Stomach smooth muscle (tissue), 2 donors: Measurements from ENCODE around the gene LBH.
A peak's percentile ranks its signal among the peaks of the same experiment; 100 is the strongest.

Source experiments
- H3K27ac ChIP-seq: one replicate; pipeline ENCODE4 v1.7.0; 2013; ENCODE audit warnings: mild to moderate bottlenecking, low read length, inconsistent platforms
- H3K27me3 ChIP-seq, 2 donors: one replicate each; pipeline ENCODE4 v1.7.0; 2013; ENCODE audit warnings: low read length in 2 of 2; ENCODE audit not compliant: insufficient read depth in 2 of 2, control insufficient read depth in 1 of 2
- H3K36me3 ChIP-seq, 2 donors: one replicate each; pipeline ENCODE4 v1.7.0; 2013; ENCODE audit warnings: low read length in 2 of 2; ENCODE audit not compliant: control insufficient read depth in 2 of 2, insufficient read depth in 2 of 2
- H3K4me1 ChIP-seq: one replicate; pipeline ENCODE4 v1.7.0; 2013; ENCODE audit warnings: low read length; ENCODE audit not compliant: control insufficient read depth, insufficient read depth
- H3K4me3 ChIP-seq, 2 donors: one replicate each; pipeline ENCODE4 v1.7.0; 2013; ENCODE audit warnings: low read length in 2 of 2
- H3K9ac ChIP-seq, 2 donors: one replicate each; pipeline ENCODE4 v1.7.0; 2013; ENCODE audit warnings: low read length in 2 of 2, mild to moderate bottlenecking in 1 of 2
- H3K9me3 ChIP-seq, 2 donors: one replicate each; pipeline ENCODE4 v1.7.0; 2013; ENCODE audit warnings: low read length in 2 of 2; ENCODE audit not compliant: control insufficient read depth in 2 of 2
- donor health status: healthy.
- donor health status: Pancreatic carcinoma.

The LBH gene

GRCh38 chr2:30249354-30249753 is 18.0 kb downstream of the LBH start:
- H3K4me3 ChIP-seq, result no peak overlapping the region
- H3K9ac ChIP-seq, result no peak overlapping the region
- H3K9me3 ChIP-seq, result no peaks in the 10 kb centered on the region
- H3K27me3 ChIP-seq, result no peaks in the 10 kb centered on the region
- H3K27ac ChIP-seq, result no peak overlapping the region
- H3K4me1 ChIP-seq, result peaks cover 35% of the 10 kb centered on the region
- H3K36me3 ChIP-seq, result peaks cover 0 to 3% of the 10 kb centered on the region in 2 donors

GRCh38 chr2:30250421-30250820 is 19.1 kb downstream of the LBH start:
- H3K9ac ChIP-seq, result no peak overlapping the region
- H3K27me3 ChIP-seq, result no peaks in the 10 kb centered on the region
- H3K4me1 ChIP-seq, result peaks cover 44% of the 10 kb centered on the region
- H3K4me3 ChIP-seq, result no peak overlapping the region
- no peak overlapping the region for H3K27ac ChIP-seq
- H3K36me3 ChIP-seq, result peaks cover 0 to under 1% of the 10 kb centered on the region in 2 donors
- H3K9me3 ChIP-seq, result no peaks in the 10 kb centered on the region

GRCh38 chr2:30252723-30253701 is 21.7 kb downstream of the LBH start:
- H3K9ac ChIP-seq, result no peak overlapping the region
- peaks cover 13% of the 10 kb centered on the region in 2 donors for H3K36me3 ChIP-seq
- peak overlapping the region; percentile 19 to 24 for H3K4me3 ChIP-seq
- no peaks in the 10 kb centered on the region for H3K27me3 ChIP-seq
- H3K4me1 ChIP-seq, result peaks cover 50% of the 10 kb centered on the region
- H3K27ac ChIP-seq, result peak overlapping the region; percentile 41
- no peaks in the 10 kb centered on the region for H3K9me3 ChIP-seq

- H3K36me3 ChIP-seq, result peaks cover 21 to 23% of the 10 kb centered on the region in 2 donors
- no peaks in the 10 kb centered on the region for H3K27me3 ChIP-seq
- H3K27ac ChIP-seq, result peak overlapping the region; percentile 46
- H3K4me1 ChIP-seq, result peaks cover 50% of the 10 kb centered on the region
- no peaks in the 10 kb centered on the region for H3K9me3 ChIP-seq
- no peak overlapping the region for H3K9ac ChIP-seq
- no peak overlapping the region for H3K4me3 ChIP-seq
Measured at GRCh38 chr2:30253873-30254684, 22.7 kb downstream of the LBH start.

- H3K9ac ChIP-seq, result no peak overlapping the region
- H3K36me3 ChIP-seq, result peaks cover 21 to 29% of the 10 kb centered on the region in 2 donors
- no peaks in the 10 kb centered on the region for H3K27me3 ChIP-seq
- H3K9me3 ChIP-seq, result no peaks in the 10 kb centered on the region
- H3K4me1 ChIP-seq, result peaks cover 47% of the 10 kb centered on the region
- peak overlapping the region; percentile 46 for H3K27ac ChIP-seq
- H3K4me3 ChIP-seq, result no peak overlapping the region
Measured at GRCh38 chr2:30254685-30255001, 23.3 kb downstream of the LBH start.

- no peak overlapping the region for H3K9ac ChIP-seq
- peaks cover 44% of the 10 kb centered on the region for H3K4me1 ChIP-seq
- H3K9me3 ChIP-seq, result no peaks in the 10 kb centered on the region
- H3K4me3 ChIP-seq, result no peak overlapping the region
- no peaks in the 10 kb centered on the region for H3K27me3 ChIP-seq
- H3K36me3 ChIP-seq, result peaks cover 21 to 30% of the 10 kb centered on the region in 2 donors
- H3K27ac ChIP-seq, result peak overlapping the region; percentile 46
Measured at GRCh38 chr2:30255026-30255425, 23.7 kb downstream of the LBH start.

- H3K36me3 ChIP-seq, result peaks cover 21 to 30% of the 10 kb centered on the region in 2 donors
- peaks cover 39% of the 10 kb centered on the region for H3K4me1 ChIP-seq
- no peaks in the 10 kb centered on the region for H3K9me3 ChIP-seq
- no peak overlapping the region for H3K27ac ChIP-seq
- no peak overlapping the region for H3K9ac ChIP-seq
- no peaks in the 10 kb centered on the region for H3K27me3 ChIP-seq
- no peak overlapping the region for H3K4me3 ChIP-seq
Measured at GRCh38 chr2:30255466-30256408, 24.4 kb downstream of the LBH start.

GRCh38 chr2:30257266-30258214 is 26.2 kb downstream of the LBH start:
- Histone ChIP-seq H3K4me1 (peaks cover 28% of the 10 kb centered on the region), H3K9ac (no peak overlapping the region), H3K27me3 (no peaks in the 10 kb centered on the region), H3K36me3 (peaks cover 21 to 30% of the 10 kb centered on the region in 2 donors), H3K4me3 (no peak overlapping the region), H3K27ac (no peak overlapping the region), H3K9me3 (no peaks in the 10 kb centered on the region)

- peaks cover 15% of the 10 kb centered on the region for H3K4me1 ChIP-seq
- H3K27ac ChIP-seq, result no peak overlapping the region
- no peaks in the 10 kb centered on the region for H3K27me3 ChIP-seq
- H3K9ac ChIP-seq, result no peak overlapping the region
- H3K4me3 ChIP-seq, result no peak overlapping the region
- H3K9me3 ChIP-seq, result no peaks in the 10 kb centered on the region
- H3K36me3 ChIP-seq, result peaks cover 21 to 30% of the 10 kb centered on the region in 2 donors
Measured at GRCh38 chr2:30259071-30259470, 27.7 kb downstream of the LBH start.
